GM19395 (cell line): Measurements from ENCODE around the gene CERKL.
"Not testable (repeated sequence)": the region's sequence is repeated elsewhere in the genome, so short reads cannot be mapped to it uniquely, and the experiment has no call there.

Source experiments
- ATAC-seq: cut with Tn5 transposase; IDR thresholded peaks from one replicate; pipeline ENCODE4 v1.9.1; 2021; ENCODE audit warnings: mild to moderate bottlenecking, moderate library complexity; ENCODE audit not compliant: unreplicated experiment

CERKL gene

GRCh38 chr2:181656450-181657291 lies at the start of gene CERKL:
Gene CERKL (minus strand): TSS chr2:181657105. CDS start chr2:181657006, 99 bp downstream.
- ATAC-seq = peak; percentile 88

GRCh38 chr2:181702519-181702918 lies 45.6 kb upstream of the CERKL start:
- ATAC-seq = not testable (repeated sequence)

GRCh38 chr2:181698223-181698622 lies 41.3 kb upstream of the CERKL start:
- no peak for ATAC-seq

- ATAC-seq = no peak
These were observed 40.7 kb upstream of the CERKL start for GRCh38 chr2:181697571-181697970.

- ATAC-seq = no peak
These were observed 40.2 kb upstream of the CERKL start for GRCh38 chr2:181697126-181697525.

DNA sequence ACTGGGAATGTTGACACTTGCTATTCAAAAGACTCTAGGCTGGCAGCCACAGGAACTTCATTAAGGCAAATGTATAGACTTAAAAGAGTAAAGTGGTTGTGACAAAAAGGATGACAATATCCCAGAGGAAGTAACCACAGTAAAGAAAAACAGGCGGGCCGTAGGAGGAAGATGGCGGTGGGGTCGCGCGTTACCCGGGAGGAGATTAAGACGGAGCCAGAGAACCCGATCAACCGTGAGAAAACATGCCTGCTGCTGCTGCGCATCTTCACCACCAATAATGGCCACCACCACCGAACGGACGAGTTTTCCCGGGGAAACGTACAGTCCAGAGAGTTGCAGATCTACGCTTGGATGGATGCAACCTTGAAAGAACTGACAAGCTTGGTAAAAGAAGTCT lies 37.4 kb upstream of the CERKL start:
- no peak for ATAC-seq

DNA sequence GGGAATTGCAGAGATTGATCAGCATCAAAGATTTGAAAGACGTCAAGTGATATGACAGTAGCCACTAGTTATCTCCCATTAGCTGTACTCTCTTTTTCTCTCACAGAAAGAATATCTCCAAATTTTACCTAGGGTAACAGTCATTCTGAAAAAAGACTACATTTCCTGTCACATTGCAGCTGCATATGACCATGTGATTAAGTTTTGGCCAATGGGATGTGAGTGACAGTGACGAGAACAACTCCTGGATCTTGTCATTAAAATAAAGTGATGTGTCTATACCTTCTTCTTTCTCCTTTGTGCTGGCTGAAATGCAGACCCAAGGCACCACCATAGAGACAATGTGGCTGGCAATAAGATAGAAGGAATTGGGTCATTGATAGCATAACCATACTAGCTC lies 34.0 kb upstream of the CERKL start:
- no peak for ATAC-seq

- no peak for ATAC-seq
These were observed 29.8 kb upstream of the CERKL start for GRCh38 chr2:181686576-181687185.

GRCh38 chr2:181685150-181685688 lies 28.3 kb upstream of the CERKL start:
- no peak for ATAC-seq

DNA sequence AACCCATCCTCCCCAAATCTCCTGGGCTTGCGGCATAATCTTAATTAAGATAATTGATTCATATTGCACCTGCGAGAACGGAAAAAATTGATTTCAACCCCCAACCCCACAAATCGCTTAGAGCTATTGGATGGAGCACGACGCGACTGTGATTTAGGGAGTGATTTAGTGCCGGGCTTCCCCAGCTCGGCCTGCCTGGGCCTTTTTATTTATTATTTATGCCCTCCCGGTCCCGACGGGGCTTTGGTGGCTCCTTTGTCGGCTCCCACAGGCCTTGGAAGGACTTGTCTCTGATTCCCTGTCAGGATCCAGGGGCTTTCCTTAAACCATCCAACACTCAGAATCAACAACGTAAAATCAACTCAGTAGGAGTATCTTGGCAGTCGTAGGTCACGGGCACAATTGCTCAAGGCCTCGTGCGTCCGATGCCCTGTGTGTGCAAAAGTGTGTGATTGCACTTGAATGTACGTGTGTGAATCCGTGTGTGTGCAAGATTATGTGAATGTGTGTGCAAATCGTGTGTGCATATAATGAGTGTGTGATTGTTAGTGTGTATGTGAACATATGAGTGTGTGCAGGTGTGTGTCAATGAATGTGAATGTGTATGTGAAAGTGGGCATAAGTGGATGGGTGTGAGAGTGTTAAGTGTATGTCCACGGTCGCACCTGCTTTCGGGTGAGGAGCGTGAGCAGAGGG lies 27.7 kb upstream of the CERKL start:
- no peak for ATAC-seq

DNA sequence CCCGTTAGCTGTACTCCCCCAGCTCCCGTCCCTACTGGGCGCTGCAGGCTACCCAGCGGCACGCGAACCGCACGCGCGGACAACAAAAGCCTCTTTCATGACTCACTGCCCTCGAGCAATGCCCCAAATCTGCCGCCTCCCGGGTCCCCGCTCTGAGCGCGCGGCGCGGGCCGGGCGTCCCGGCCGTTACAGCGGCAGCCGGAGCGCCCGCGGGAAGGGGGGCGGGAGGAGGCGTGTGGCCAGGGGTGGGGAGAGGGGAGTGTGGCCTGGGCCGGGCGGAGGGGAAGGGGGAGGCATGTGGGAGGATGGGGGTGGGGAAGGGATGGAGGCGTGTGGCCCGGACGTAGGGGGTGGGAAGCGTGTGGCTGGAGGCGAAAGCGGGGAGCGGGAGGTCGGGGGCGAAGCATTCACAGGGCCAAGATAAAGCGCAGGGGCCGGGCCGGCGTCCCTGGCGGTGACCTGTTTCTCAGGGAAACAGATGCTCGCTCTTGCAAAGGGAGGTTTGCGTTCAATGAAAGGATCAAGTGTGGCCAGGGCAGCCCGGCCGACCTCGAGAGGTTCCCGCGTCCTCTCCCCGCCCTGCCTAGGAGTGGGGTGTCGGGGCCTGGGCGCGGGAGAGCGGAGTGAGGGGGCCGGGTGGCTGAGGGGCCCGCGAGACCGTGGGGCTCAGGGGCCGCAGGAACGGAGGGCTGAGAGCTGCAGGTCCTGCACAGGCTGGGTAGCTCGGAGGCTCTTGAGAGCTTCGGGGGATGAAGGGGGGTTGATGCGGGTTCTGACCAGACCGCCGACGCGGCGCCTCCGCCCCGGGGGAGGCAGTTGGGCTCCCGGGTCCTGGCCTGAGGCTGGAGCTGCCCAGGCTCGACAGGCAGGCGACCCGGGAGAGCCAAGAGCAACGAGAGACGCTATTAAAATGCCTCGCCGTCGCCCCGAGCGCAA lies 26.9 kb upstream of the CERKL start:
- ATAC-seq = no peak

DNA sequence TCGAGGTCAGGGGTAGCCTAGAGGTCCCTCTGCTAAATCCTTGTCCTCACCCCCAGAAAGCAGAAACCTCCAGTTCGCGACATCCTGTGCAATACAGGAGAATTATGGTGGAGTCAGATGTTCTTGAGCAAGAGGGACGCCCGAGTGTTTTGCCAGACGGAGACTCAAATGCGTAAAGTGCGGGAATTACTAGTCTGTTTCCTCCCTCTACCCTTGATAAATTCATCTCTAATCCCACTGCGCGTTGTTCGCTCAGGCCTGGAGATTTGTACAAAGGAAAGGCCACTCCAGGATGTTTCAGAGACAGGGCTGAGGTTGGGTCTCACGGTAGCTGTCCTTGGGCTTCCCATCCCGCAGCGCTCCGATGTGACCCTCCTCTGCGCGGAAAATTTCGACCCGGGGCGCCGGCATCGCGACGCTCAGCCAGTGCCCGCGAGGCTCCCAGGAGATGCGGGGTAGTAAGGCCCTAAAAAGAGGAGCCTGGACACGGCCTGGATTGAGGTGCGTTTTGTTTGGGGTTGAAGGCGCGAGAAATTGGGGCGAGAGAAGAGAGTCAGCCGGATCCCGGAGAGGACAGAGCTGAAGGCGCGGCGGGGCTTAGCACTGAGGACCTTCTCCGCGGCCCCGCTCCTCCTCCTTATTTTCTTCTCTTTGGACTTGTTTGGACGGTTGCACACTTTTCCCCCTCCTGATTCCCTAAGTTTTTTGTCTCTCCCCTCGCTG lies 26.1 kb upstream of the CERKL start:
- no peak for ATAC-seq

DNA sequence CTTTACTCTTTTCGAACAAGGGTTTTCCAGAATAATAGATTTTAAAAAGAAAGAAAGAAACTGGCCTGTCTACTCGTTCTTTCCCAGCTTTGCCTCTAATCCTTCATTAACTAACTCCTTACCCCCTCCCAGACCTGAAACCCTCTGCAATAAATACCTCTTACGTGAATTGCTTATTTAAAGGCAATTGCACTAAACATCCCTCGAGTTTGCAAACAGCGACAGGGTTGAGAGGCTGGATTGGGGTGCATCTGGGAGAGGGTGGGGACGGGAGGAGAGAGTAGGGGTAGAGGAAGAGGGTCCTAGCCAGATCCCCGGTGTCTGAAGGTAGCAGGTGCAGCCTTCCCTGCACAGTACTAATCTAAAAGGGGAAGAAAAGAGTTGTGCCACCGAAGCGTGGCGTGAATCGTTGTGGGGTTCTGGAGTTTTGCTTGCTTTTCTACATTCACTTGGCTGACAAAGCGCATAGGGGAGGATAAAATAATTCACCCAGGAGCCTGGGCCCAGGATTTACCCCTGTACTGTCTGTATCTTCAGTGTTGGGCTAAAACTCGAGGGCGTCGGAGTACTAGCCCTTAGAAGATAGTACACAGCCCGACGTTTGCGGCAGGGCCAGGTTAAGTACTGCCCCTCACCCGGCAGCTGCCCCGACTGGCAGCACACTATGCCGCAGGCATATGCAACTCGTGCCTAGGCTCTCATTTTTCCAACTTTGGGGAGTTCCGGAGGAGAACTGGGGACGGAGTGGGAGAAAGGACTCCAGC lies 25.3 kb upstream of the CERKL start:
- ATAC-seq = no peak

GRCh38 chr2:181680937-181681811 lies 24.3 kb upstream of the CERKL start:
- ATAC-seq = no peak

- no peak for ATAC-seq
These were observed 23.4 kb upstream of the CERKL start, which contains the start of gene NEUROD1 for GRCh38 chr2:181680055-181680936. Gene NEUROD1 (minus strand): TSS chr2:181680517. CDS start chr2:181678860, 1,657 bp downstream.

GRCh38 chr2:181679544-181679979 lies 22.7 kb upstream of the CERKL start:
- ATAC-seq = no peak
